HG02943 (cell line): ENCODE data around the gene CLCC1.

Experiments used
- ATAC-seq: cut with Tn5 transposase; IDR thresholded peaks from one replicate; pipeline ENCODE4 v1.9.1; 2021; ENCODE audit warnings: mild to moderate bottlenecking, low read depth, moderate library complexity; ENCODE audit not compliant: unreplicated experiment

Gene CLCC1

DNA sequence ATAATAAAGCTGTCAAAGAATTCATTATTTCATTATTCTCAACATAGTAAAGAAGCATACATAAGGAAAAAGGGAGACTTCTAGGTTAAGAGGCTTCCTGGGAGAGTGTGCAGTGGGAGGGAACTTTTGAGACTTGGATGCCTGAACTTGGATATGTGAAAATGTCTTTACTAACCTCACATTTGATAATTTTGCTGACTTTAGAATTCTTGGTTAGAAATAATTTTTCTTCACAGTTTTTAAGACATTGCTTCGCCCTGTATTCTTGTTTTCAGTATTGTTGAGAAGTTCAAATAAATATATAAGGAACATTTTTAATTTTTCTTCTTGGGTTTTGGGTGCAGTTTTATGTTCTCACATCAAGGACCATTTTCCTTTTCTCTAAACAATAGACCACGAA lies 46.5 kb downstream of the CLCC1 start:
- no peak for ATAC-seq
